Peyer's patch (tissue), 4 donors: ENCODE data around the gene YBX2. TPM values are rescaled to one million over a fixed set of nuclear protein-coding genes. Genes with fewer than 3 reads are reported as not detected.

ENCODE experiments used
- DNase-seq, 3 donors: peaks; one replicate each; pipeline ENCODE4 v3.0.0-alpha.2; 2017 to 2019
- H3K27ac ChIP-seq, 4 donors: fragments of 200-600 bp; sonication (generic); one replicate each; pipeline ENCODE4 v1.5.1; 2016 to 2019
- H3K27me3 ChIP-seq, 2 donors: fragments of 200-600 bp; sonication (generic); one replicate each; pipeline ENCODE4 v1.5.1; 2019
- H3K36me3 ChIP-seq, 3 donors: fragments of 200-600 bp; sonication (generic); one replicate each; pipeline ENCODE4 v1.5.1; 2016 to 2019
- H3K4me1 ChIP-seq, 4 donors: fragments of 200-600 bp; sonication (generic); one replicate each; pipeline ENCODE4 v1.5.1; 2016 to 2019
- H3K4me3 ChIP-seq, 4 donors: fragments of 200-600 bp; sonication (generic); 1 replicate in 3 of 4; 2 replicates in 1 of 4; pipeline ENCODE4 v1.5.1; 2016 to 2019; ENCODE audit warnings: mild to moderate bottlenecking in 1 of 4
- H3K9me3 ChIP-seq, 4 donors: fragments of 200-600 bp; sonication (generic); one replicate each; pipeline ENCODE4 v1.5.1; 2016 to 2019; ENCODE audit warnings: mild to moderate bottlenecking in 1 of 4
- CTCF ChIP-seq, 6 experiments: fragments of 450-650 bp in 4 of 6; fragments of 200-600 bp in 2 of 6; sonication (generic) in 1 of 6; IDR thresholded peaks; one replicate each; pipeline ENCODE4 v1.5.1; 2017 to 2019; ENCODE audit warnings: antibody characterized with exemption in 6 of 6, mild to moderate bottlenecking in 3 of 6, moderate library complexity in 1 of 6
- POLR2A ChIP-seq, 2 donors: fragments of 450-650 bp; IDR thresholded peaks; one replicate each; pipeline ENCODE4 v1.5.1; 2017; ENCODE audit warnings: antibody characterized with exemption in 2 of 2, mild to moderate bottlenecking in 2 of 2, moderate library complexity in 2 of 2
- total RNA-seq, 4 donors: library from RNA; depleted of rRNA; stranded (reverse); fragments of >200 nt; gene quantifications; one replicate each; pipeline ENCODE4 v1.1.0, GENCODE V29; 2016

The YBX2 gene
- total RNA-seq, 4 donors from 2014 or later: 20.7 to 70.0 (median 24.6) TPM

GRCh38 chr17:7308625-7309433 is 14.4 kb upstream of the YBX2 start:
- Histone ChIP-seq H3K27me3 (no peaks in the 10 kb centered on the region), H3K9me3 (no peaks in the 10 kb centered on the region), H3K4me1 (peaks cover 4 to 33% (median 9%) of the 10 kb centered on the region in 4 donors), H3K4me3 (peak overlapping the region; percentile 67 to 98 (median 96)), H3K27ac (peak overlapping the region; percentile 97 to 100 (median 100)), H3K36me3 (peaks cover 0 to 41% (median 0%) of the 10 kb centered on the region in 3 donors)
- TF ChIP-seq CTCF (IDR thresholded peaks at IDR 0.05) (no peak), POLR2A (IDR thresholded peaks at IDR 0.05) (peak; percentile 35 to 62)
- peak; percentile 79 to 90 (median 89) for DNase-seq

GRCh38 chr17:7307686-7308624 is 13.5 kb upstream of the YBX2 start:
- peak overlapping the region; percentile 97 to 100 (median 100) for H3K27ac ChIP-seq
- H3K27me3 ChIP-seq: no peaks in the 10 kb centered on the region
- H3K9me3 ChIP-seq: no peaks in the 10 kb centered on the region
- peak overlapping the region; percentile 67 to 98 (median 96) for H3K4me3 ChIP-seq
- TF ChIP-seq CTCF (IDR thresholded peaks at IDR 0.05) (peak in 3 of 6 experiments; percentile 10 to 34 (median 19)), POLR2A (IDR thresholded peaks at IDR 0.05) (peak in 1 of 2 donors; percentile 84)
- H3K36me3 ChIP-seq: peaks cover 0 to 33% (median 0%) of the 10 kb centered on the region in 3 donors
- DNase-seq: peak in 2 of 3 donors; percentile 70 to 79
- H3K4me1 ChIP-seq: peaks cover 4 to 24% (median 9%) of the 10 kb centered on the region in 4 donors

GRCh38 chr17:7306911-7307685 is 12.7 kb upstream of the YBX2 start, which contains the start of gene EIF5A:
Gene EIF5A (plus strand): TSS chr17:7307628. CDS start chr17:7309636, 2,008 bp downstream.
- peak within 1 kb of the TSS; percentile 97 to 100 (median 100) for H3K27ac ChIP-seq
- no peaks in the 10 kb centered on the region for H3K9me3 ChIP-seq
- H3K27me3 ChIP-seq: no peaks in the 10 kb centered on the region
- DNase-seq: peak; percentile 99 to 100 (median 100)
- H3K4me3 ChIP-seq: peak within 1 kb of the TSS; percentile 67 to 98 (median 96)
- peaks cover 4 to 20% (median 9%) of the 10 kb centered on the region in 4 donors for H3K4me1 ChIP-seq
- TF ChIP-seq POLR2A (IDR thresholded peaks at IDR 0.05) (peak; percentile 88 to 93), CTCF (IDR thresholded peaks at IDR 0.05) (no peak)
- H3K36me3 ChIP-seq: peaks cover 0 to 24% (median 0%) of the 10 kb centered on the region in 3 donors

- Histone ChIP-seq H3K4me3 (no peak overlapping the region), H3K27ac (no peak overlapping the region), H3K36me3 (no peaks in the 10 kb centered on the region), H3K27me3 (no peaks in the 10 kb centered on the region), H3K4me1 (peaks cover 0 to 7% (median 2%) of the 10 kb centered on the region in 4 donors), H3K9me3 (no peaks in the 10 kb centered on the region)
- DNase-seq: no peak
- TF ChIP-seq CTCF (IDR thresholded peaks at IDR 0.05) (no peak), POLR2A (IDR thresholded peaks at IDR 0.05) (no peak)
Measured at GRCh38 chr17:7304179-7304578, 9.7 kb upstream of the YBX2 start.
